ENCODE measurements around the gene HEMK1.

Gene HEMK1

GRCh38 chr3:50600841-50601591 lies 31.7 kb downstream of the HEMK1 start:
- peaks cover 3% of the 10 kb centered on the region for H3K36me3 ChIP-seq (ENCODE audit: control insufficient read depth, insufficient read depth, low read length)
- peaks cover 34% of the 10 kb centered on the region for H3K4me1 ChIP-seq (ENCODE audit: control insufficient read depth, insufficient read depth, low read length)
- no peaks in the 10 kb centered on the region for H3K27me3 ChIP-seq (ENCODE audit: control insufficient read depth, insufficient read depth, low read length)
- H3K4me3 ChIP-seq (ENCODE audit: low read length) = peak overlapping the region; percentile 58
- peak overlapping the region; percentile 75 for H3K9ac ChIP-seq (ENCODE audit: low read length)
- peak overlapping the region; percentile 98 for H3K27ac ChIP-seq (ENCODE audit: low read depth, low read length)

- H3K27me3 ChIP-seq (ENCODE audit: control insufficient read depth, insufficient read depth, low read length) = no peaks in the 10 kb centered on the region
- H3K36me3 ChIP-seq (ENCODE audit: control insufficient read depth, insufficient read depth, low read length) = peaks cover 11% of the 10 kb centered on the region
- peak overlapping the region; percentile 65 for H3K9ac ChIP-seq (ENCODE audit: low read length)
- H3K27ac ChIP-seq (ENCODE audit: low read depth, low read length) = peak overlapping the region; percentile 98
- H3K4me3 ChIP-seq (ENCODE audit: low read length) = no peak overlapping the region
- H3K4me1 ChIP-seq (ENCODE audit: control insufficient read depth, insufficient read depth, low read length) = peaks cover 34% of the 10 kb centered on the region
Observed at GRCh38 chr3:50602595-50603191, 33.4 kb downstream of the HEMK1 start.

- Histone ChIP-seq H3K9ac (ENCODE audit: low read length) (no peak overlapping the region), H3K27me3 (ENCODE audit: control insufficient read depth, insufficient read depth, low read length) (no peaks in the 10 kb centered on the region), H3K4me1 (ENCODE audit: control insufficient read depth, insufficient read depth, low read length) (peaks cover 30% of the 10 kb centered on the region), H3K36me3 (ENCODE audit: control insufficient read depth, insufficient read depth, low read length) (peaks cover 11% of the 10 kb centered on the region), H3K27ac (ENCODE audit: low read depth, low read length) (peak overlapping the region; percentile 98), H3K4me3 (ENCODE audit: low read length) (no peak overlapping the region)
Observed at GRCh38 chr3:50603261-50604109, 34.2 kb downstream of the HEMK1 start.

GRCh38 chr3:50604110-50604621 lies 34.8 kb downstream of the HEMK1 start:
- Histone ChIP-seq H3K27me3 (ENCODE audit: control insufficient read depth, insufficient read depth, low read length) (no peaks in the 10 kb centered on the region), H3K27ac (ENCODE audit: low read depth, low read length) (no peak overlapping the region), H3K4me1 (ENCODE audit: control insufficient read depth, insufficient read depth, low read length) (peaks cover 30% of the 10 kb centered on the region), H3K36me3 (ENCODE audit: control insufficient read depth, insufficient read depth, low read length) (peaks cover 11% of the 10 kb centered on the region), H3K9ac (ENCODE audit: low read length) (no peak overlapping the region), H3K4me3 (ENCODE audit: low read length) (no peak overlapping the region)

- Histone ChIP-seq H3K4me1 (ENCODE audit: control insufficient read depth, insufficient read depth, low read length) (peaks cover 26% of the 10 kb centered on the region), H3K27ac (ENCODE audit: low read depth, low read length) (no peak overlapping the region), H3K4me3 (ENCODE audit: low read length) (no peak overlapping the region), H3K9ac (ENCODE audit: low read length) (no peak overlapping the region), H3K27me3 (ENCODE audit: control insufficient read depth, insufficient read depth, low read length) (no peaks in the 10 kb centered on the region), H3K36me3 (ENCODE audit: control insufficient read depth, insufficient read depth, low read length) (peaks cover 11% of the 10 kb centered on the region)
Observed at GRCh38 chr3:50604628-50605588, 35.6 kb downstream of the HEMK1 start.

GRCh38 chr3:50605901-50606326 lies 36.6 kb downstream of the HEMK1 start:
- Histone ChIP-seq H3K9ac (ENCODE audit: low read length) (no peak overlapping the region), H3K4me3 (ENCODE audit: low read length) (no peak overlapping the region), H3K36me3 (ENCODE audit: control insufficient read depth, insufficient read depth, low read length) (peaks cover 11% of the 10 kb centered on the region), H3K4me1 (ENCODE audit: control insufficient read depth, insufficient read depth, low read length) (peaks cover 21% of the 10 kb centered on the region), H3K27me3 (ENCODE audit: control insufficient read depth, insufficient read depth, low read length) (no peaks in the 10 kb centered on the region), H3K27ac (ENCODE audit: low read depth, low read length) (no peak overlapping the region)

- Histone ChIP-seq H3K36me3 (ENCODE audit: control insufficient read depth, insufficient read depth, low read length) (peaks cover 11% of the 10 kb centered on the region), H3K4me3 (ENCODE audit: low read length) (no peak overlapping the region), H3K4me1 (ENCODE audit: control insufficient read depth, insufficient read depth, low read length) (peaks cover 19% of the 10 kb centered on the region)
Observed at GRCh38 chr3:50606596-50606995, 37.3 kb downstream of the HEMK1 start.

GRCh38 chr3:50607271-50608091 lies 38.2 kb downstream of the HEMK1 start:
- Histone ChIP-seq H3K27ac (ENCODE audit: low read depth, low read length) (no peak overlapping the region), H3K27me3 (ENCODE audit: control insufficient read depth, insufficient read depth, low read length) (no peaks in the 10 kb centered on the region), H3K4me3 (ENCODE audit: low read length) (no peak overlapping the region), H3K9ac (ENCODE audit: low read length) (no peak overlapping the region), H3K36me3 (ENCODE audit: control insufficient read depth, insufficient read depth, low read length) (peaks cover 11% of the 10 kb centered on the region), H3K4me1 (ENCODE audit: control insufficient read depth, insufficient read depth, low read length) (peaks cover 10% of the 10 kb centered on the region)

More at GRCh38 chr3:50606596-50606995, 37.3 kb downstream of the HEMK1 start:
- H3K9ac ChIP-seq (ENCODE audit: low read length) = no peak overlapping the region
- H3K27me3 ChIP-seq (ENCODE audit: control insufficient read depth, insufficient read depth, low read length) = no peaks in the 10 kb centered on the region
- H3K27ac ChIP-seq (ENCODE audit: low read depth, low read length) = no peak overlapping the region

- peaks cover 8% of the 10 kb centered on the region for H3K4me1 ChIP-seq (ENCODE audit: control insufficient read depth, insufficient read depth, low read length)
- H3K27ac ChIP-seq (ENCODE audit: low read depth, low read length) = no peak overlapping the region
- no peak overlapping the region for H3K4me3 ChIP-seq (ENCODE audit: low read length)
- no peak overlapping the region for H3K9ac ChIP-seq (ENCODE audit: low read length)
- H3K27me3 ChIP-seq (ENCODE audit: control insufficient read depth, insufficient read depth, low read length) = no peaks in the 10 kb centered on the region
- H3K36me3 ChIP-seq (ENCODE audit: control insufficient read depth, insufficient read depth, low read length) = peaks cover 11% of the 10 kb centered on the region
Observed at GRCh38 chr3:50608278-50608677, 39.0 kb downstream of the HEMK1 start.

GRCh38 chr3:50609071-50609762 lies 39.9 kb downstream of the HEMK1 start:
- Histone ChIP-seq H3K9ac (ENCODE audit: low read length) (no peak overlapping the region), H3K4me1 (ENCODE audit: control insufficient read depth, insufficient read depth, low read length) (peaks cover 8% of the 10 kb centered on the region), H3K27ac (ENCODE audit: low read depth, low read length) (no peak overlapping the region), H3K4me3 (ENCODE audit: low read length) (peak overlapping the region; percentile 81), H3K36me3 (ENCODE audit: control insufficient read depth, insufficient read depth, low read length) (peaks cover 9% of the 10 kb centered on the region), H3K27me3 (ENCODE audit: control insufficient read depth, insufficient read depth, low read length) (no peaks in the 10 kb centered on the region)

All from rectal smooth muscle tissue (tissue), 1 donor.